SK-N-MC (cell line): Measurements from ENCODE around the gene TBC1D17.

Experiments used
- DNase-seq: peaks from one replicate; pipeline ENCODE4 v3.0.0-alpha.2; 2011; ENCODE audit warnings: low read depth, low spot score
- H3K27ac ChIP-seq: fragments of 200-600 bp; sonication (generic); 2 replicates; pipeline ENCODE4 v1.5.1; 2016; ENCODE audit warnings: mixed run types
- H3K36me3 ChIP-seq: fragments of 200-600 bp; sonication (generic); 2 replicates; pipeline ENCODE4 v1.6.1; 2017; ENCODE audit warnings: antibody characterized with exemption, low read length, mixed read lengths; ENCODE audit not compliant: insufficient read depth
- H3K4me3 ChIP-seq: fragments of 200-600 bp; sonication (generic); 2 replicates; pipeline ENCODE4 v1.5.1; 2016
- H3K9ac ChIP-seq: fragments of 200-600 bp; sonication (generic); 2 replicates; pipeline ENCODE4 v1.8.0; 2017; ENCODE audit warnings: mixed run types, mixed read lengths; ENCODE audit not compliant: insufficient read length
- H3K9me3 ChIP-seq: fragments of 200-600 bp; sonication (generic); 2 replicates; pipeline ENCODE4 v1.6.1; 2017; ENCODE audit warnings: low read depth, mild to moderate bottlenecking, antibody characterized with exemption, low read length, moderate library complexity, mixed read lengths
- EZH2 ChIP-seq: fragments of 200-600 bp; sonication (generic); IDR thresholded peaks from one replicate; pipeline ENCODE4 v1.6.1; 2017; ENCODE audit warnings: antibody characterized with exemption
- FOXP2 ChIP-seq: optimal IDR thresholded peaks from 2 replicates; pipeline ENCODE3; 2011; ENCODE audit warnings: mild to moderate bottlenecking, moderate library complexity; ENCODE audit not compliant: insufficient read depth; ENCODE audit errors: extremely low read length, control extremely low read depth
- POLR2AphosphoS5 ChIP-seq: IDR thresholded peaks from 2 replicates; pipeline ENCODE4 v1.6.1; 2012; ENCODE audit warnings: mild to moderate bottlenecking, low read depth, low read length, borderline replicate concordance

Gene TBC1D17

GRCh38 chr19:49887665-49888509 lies 10.4 kb downstream of the TBC1D17 start:
- no peak overlapping the region for H3K27ac ChIP-seq
- no peaks in the 10 kb centered on the region for H3K9me3 ChIP-seq
- no peak overlapping the region for H3K4me3 ChIP-seq
- TF ChIP-seq FOXP2 (no peak), POLR2AphosphoS5 (no peak), EZH2 (no peak)
- no peak overlapping the region for H3K9ac ChIP-seq
- H3K36me3 ChIP-seq: peaks cover 21% of the 10 kb centered on the region
- no peak for DNase-seq

- Histone ChIP-seq H3K4me3 (no peak overlapping the region), H3K27ac (no peak overlapping the region), H3K9ac (no peak overlapping the region), H3K36me3 (peaks cover 15% of the 10 kb centered on the region), H3K9me3 (no peaks in the 10 kb centered on the region)
- no peak for DNase-seq
- no peak for TF ChIP-seq POLR2AphosphoS5
- no peak for TF ChIP-seq EZH2
- no peak for TF ChIP-seq FOXP2
Measured at GRCh38 chr19:49888510-49888824, 11.0 kb downstream of the TBC1D17 start.

GRCh38 chr19:49889038-49889686 lies 11.7 kb downstream of the TBC1D17 start:
- no peak overlapping the region for H3K27ac ChIP-seq
- no peak overlapping the region for H3K9ac ChIP-seq
- TF ChIP-seq POLR2AphosphoS5: peak; percentile 10; the same call in 1 of the 2 replicates
- TF ChIP-seq EZH2: no peak
- no peaks in the 10 kb centered on the region for H3K9me3 ChIP-seq
- no peak for DNase-seq
- peaks cover 8% of the 10 kb centered on the region; the same call in 1 of the 2 replicates for H3K36me3 ChIP-seq
- no peak overlapping the region for H3K4me3 ChIP-seq

- DNase-seq: no peak
- Histone ChIP-seq H3K4me3 (peak overlapping the region; percentile 69; the same call in 1 of the 2 replicates), H3K27ac (no peak overlapping the region), H3K36me3 (peaks cover 2% of the 10 kb centered on the region; the same call in 1 of the 2 replicates), H3K9ac (no peak overlapping the region), H3K9me3 (no peaks in the 10 kb centered on the region)
- no peak for TF ChIP-seq POLR2AphosphoS5
- no peak for TF ChIP-seq EZH2
- no peak for TF ChIP-seq FOXP2
Measured at GRCh38 chr19:49889687-49890348, 12.3 kb downstream of the TBC1D17 start.

GRCh38 chr19:49890349-49891311 lies 13.1 kb downstream of the TBC1D17 start:
- Histone ChIP-seq H3K4me3 (peak overlapping the region; percentile 69), H3K9me3 (no peaks in the 10 kb centered on the region), H3K9ac (peak overlapping the region; percentile 55), H3K27ac (no peak overlapping the region), H3K36me3 (no peaks in the 10 kb centered on the region)
- TF ChIP-seq POLR2AphosphoS5: no peak
- TF ChIP-seq EZH2: no peak
- no peak for TF ChIP-seq FOXP2
- DNase-seq: no peak

- H3K9ac ChIP-seq: peak overlapping the region; percentile 55
- H3K27ac ChIP-seq: no peak overlapping the region
- DNase-seq: no peak
- H3K4me3 ChIP-seq: no peak overlapping the region
- H3K36me3 ChIP-seq: no peaks in the 10 kb centered on the region
- H3K9me3 ChIP-seq: no peaks in the 10 kb centered on the region
- TF ChIP-seq EZH2 (no peak), POLR2AphosphoS5 (no peak), FOXP2 (no peak)
Measured at GRCh38 chr19:49891393-49891792, 13.9 kb downstream of the TBC1D17 start.

- H3K4me3 ChIP-seq: no peak overlapping the region
- H3K9ac ChIP-seq: no peak overlapping the region
- H3K9me3 ChIP-seq: no peaks in the 10 kb centered on the region
- H3K27ac ChIP-seq: no peak overlapping the region
- H3K36me3 ChIP-seq: no peaks in the 10 kb centered on the region
- DNase-seq: no peak
- TF ChIP-seq EZH2 (no peak), FOXP2 (no peak), POLR2AphosphoS5 (no peak)
Measured at GRCh38 chr19:49892716-49893115, 15.2 kb downstream of the TBC1D17 start.
